GM18519 (cell line): ENCODE data around the gene WIF1.

Source experiments
- ATAC-seq: cut with Tn5 transposase; IDR thresholded peaks from one replicate; pipeline ENCODE4 v1.9.1; 2021; ENCODE audit warnings: mild to moderate bottlenecking, moderate library complexity; ENCODE audit not compliant: unreplicated experiment, low FRiP score

Gene WIF1

GRCh38 chr12:65039301-65039700 lies 81.8 kb downstream of the WIF1 start:
- ATAC-seq = no peak

- no peak for ATAC-seq
Measured at GRCh38 chr12:65025136-65025535, 96.0 kb downstream of the WIF1 start.

- no peak for ATAC-seq
Measured at GRCh38 chr12:65023485-65023884, 97.6 kb downstream of the WIF1 start.

GRCh38 chr12:65022960-65023359 lies 98.1 kb downstream of the WIF1 start:
- no peak for ATAC-seq

GRCh38 chr12:65022421-65022820 lies 98.7 kb downstream of the WIF1 start:
- no peak for ATAC-seq

GRCh38 chr12:65019696-65020234 lies 101.3 kb downstream of the WIF1 start:
- no peak for ATAC-seq

- ATAC-seq = no peak
Measured at GRCh38 chr12:65016881-65017650, 104.0 kb downstream of the WIF1 start.

GRCh38 chr12:65015850-65016249 lies 105.3 kb downstream of the WIF1 start:
- no peak for ATAC-seq

GRCh38 chr12:65014504-65015271 lies 106.4 kb downstream of the WIF1 start:
- ATAC-seq = no peak

GRCh38 chr12:65010437-65010836 lies 110.7 kb downstream of the WIF1 start:
- no peak for ATAC-seq

- ATAC-seq = no peak
Measured at GRCh38 chr12:65005716-65006115, 115.4 kb downstream of the WIF1 start.

- no peak for ATAC-seq
Measured at GRCh38 chr12:65004270-65004669, 116.8 kb downstream of the WIF1 start.
